ENCODE data around the gene TCP11L2.

Gene TCP11L2

DNA sequence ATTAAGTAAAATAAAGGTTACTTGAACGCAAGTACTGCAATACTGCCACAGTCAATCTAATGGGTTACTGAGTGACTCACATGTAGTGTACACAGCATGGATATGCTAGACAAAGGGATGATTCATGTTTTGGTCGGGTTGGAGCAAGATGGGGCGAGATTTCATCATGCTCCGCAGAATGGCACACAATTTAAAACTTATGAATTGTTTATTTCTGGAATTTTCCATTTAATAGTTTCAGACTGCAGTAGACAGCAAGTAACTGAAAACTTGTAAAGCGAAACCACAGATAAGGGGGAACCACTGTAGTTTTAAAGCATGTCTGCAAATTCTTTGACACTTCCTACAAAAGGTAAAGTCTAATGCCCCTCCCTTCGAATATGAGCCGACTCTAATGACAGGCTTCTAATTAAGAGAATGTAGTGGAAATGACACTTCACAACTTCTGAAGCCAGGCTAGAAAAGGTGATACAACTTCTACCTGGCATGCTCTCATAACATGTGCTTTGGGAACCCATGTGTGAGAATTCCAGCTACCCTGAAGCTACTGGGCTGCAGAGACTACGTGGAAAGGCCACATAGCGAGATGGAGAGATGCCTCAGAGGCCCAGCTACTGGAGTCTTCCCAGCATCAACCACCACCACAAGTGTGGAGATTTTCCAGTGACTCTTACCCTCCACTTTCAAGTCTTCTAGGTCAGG lies 13.9 kb upstream of the TCP11L2 start:
- in situ Hi-C loops (cut with MboI; ENCODE audit: low sequenced_read_pairs, unreplicated experiment) = no loop called here
- DNase-seq (ENCODE audit: low spot score) = no peak
- TF ChIP-seq, protein P1, sequence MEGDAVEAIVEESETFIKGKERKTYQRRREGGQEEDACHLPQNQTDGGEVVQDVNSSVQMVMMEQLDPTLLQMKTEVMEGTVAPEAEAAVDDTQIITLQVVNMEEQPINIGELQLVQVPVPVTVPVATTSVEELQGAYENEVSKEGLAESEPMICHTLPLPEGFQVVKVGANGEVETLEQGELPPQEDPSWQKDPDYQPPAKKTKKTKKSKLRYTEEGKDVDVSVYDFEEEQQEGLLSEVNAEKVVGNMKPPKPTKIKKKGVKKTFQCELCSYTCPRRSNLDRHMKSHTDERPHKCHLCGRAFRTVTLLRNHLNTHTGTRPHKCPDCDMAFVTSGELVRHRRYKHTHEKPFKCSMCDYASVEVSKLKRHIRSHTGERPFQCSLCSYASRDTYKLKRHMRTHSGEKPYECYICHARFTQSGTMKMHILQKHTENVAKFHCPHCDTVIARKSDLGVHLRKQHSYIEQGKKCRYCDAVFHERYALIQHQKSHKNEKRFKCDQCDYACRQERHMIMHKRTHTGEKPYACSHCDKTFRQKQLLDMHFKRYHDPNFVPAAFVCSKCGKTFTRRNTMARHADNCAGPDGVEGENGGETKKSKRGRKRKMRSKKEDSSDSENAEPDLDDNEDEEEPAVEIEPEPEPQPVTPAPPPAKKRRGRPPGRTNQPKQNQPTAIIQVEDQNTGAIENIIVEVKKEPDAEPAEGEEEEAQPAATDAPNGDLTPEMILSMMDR (IDR thresholded peaks at IDR 0.05; ENCODE audit: borderline replicate concordance, control extremely low read depth, extremely low read depth, insufficient read depth, missing control alignments) = no peak

DNA sequence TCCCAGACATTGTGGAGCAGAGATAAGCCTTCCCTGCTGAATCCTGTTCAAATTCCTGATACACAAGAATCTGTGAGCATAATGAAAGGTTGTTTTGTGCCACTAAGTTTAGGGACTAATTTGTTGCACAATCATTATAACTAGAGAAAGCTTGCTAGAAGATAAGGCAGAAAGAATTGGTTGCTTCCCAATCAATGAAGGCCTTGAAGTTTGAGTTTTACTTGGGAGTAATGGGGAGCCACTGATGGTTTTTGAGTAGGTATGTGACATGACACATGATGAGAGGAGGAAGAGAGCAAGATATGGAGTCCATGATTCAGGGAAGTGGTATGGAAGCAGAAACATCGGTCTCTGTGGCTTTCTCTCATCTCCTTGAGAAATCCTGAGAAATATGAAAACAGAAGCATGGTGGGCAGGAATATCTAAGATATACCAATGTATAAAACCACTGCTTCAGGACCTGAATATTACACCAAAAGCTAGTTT lies 13.3 kb upstream of the TCP11L2 start:
- DNase-seq (ENCODE audit: low spot score) = no peak
- TF ChIP-seq, protein P1 (IDR thresholded peaks at IDR 0.05; ENCODE audit: borderline replicate concordance, control extremely low read depth, extremely low read depth, insufficient read depth, missing control alignments) = no peak
- in situ Hi-C loops (cut with MboI; ENCODE audit: low sequenced_read_pairs, unreplicated experiment) = no loop called here

DNA sequence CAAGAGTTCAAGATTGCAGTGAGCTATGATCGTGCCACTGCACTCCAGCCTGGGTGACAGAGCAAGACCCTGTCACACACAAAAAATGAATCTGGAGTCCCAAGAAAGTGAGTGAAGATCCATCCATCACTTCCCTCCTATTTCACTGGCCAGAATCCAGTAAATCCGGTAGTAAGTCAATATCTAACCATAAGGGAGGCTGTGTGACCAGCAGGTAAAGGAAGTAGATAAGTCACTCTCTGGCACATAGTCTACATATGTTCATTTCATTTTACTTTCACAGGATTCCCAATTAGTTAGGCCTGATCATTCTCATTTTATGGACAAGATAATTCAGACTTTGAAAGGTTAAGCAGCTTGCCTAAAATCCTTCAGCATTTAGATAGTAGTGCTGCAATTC lies 11.9 kb upstream of the TCP11L2 start:
- in situ Hi-C loops (cut with MboI; ENCODE audit: low sequenced_read_pairs, unreplicated experiment) = no loop called here
- TF ChIP-seq, protein P1 (IDR thresholded peaks at IDR 0.05; ENCODE audit: borderline replicate concordance, control extremely low read depth, extremely low read depth, insufficient read depth, missing control alignments) = no peak
- DNase-seq (ENCODE audit: low spot score) = no peak

DNA sequence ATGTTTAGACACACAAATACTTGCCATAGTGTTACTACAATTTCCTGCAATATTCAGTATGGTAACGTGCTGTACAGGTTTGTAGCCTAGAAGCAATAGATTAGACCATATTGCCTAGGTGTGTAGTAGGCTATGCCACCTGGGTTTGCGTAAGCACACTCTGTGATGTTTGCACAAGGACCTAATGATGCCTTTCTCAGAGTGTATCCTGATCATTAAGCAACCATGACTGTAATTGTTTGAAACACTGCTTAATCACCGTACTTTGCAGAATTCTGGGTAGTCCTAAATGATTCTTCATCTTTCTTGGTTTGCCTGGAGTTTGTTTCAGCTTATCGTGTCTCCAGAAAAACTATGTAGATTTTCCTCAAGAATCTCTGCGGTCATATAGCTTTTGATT lies 11.2 kb upstream of the TCP11L2 start:
- DNase-seq (ENCODE audit: low spot score) = no peak
- in situ Hi-C loops (cut with MboI; ENCODE audit: low sequenced_read_pairs, unreplicated experiment) = no loop called here
- TF ChIP-seq, protein P1 (IDR thresholded peaks at IDR 0.05; ENCODE audit: borderline replicate concordance, control extremely low read depth, extremely low read depth, insufficient read depth, missing control alignments) = no peak

GRCh38 chr12:106292339-106292738 lies 10.2 kb upstream of the TCP11L2 start:
- no peak for DNase-seq (ENCODE audit: low spot score)
- in situ Hi-C loops (cut with MboI; ENCODE audit: low sequenced_read_pairs, unreplicated experiment) = no loop called here
- TF ChIP-seq, protein P1 (IDR thresholded peaks at IDR 0.05; ENCODE audit: borderline replicate concordance, control extremely low read depth, extremely low read depth, insufficient read depth, missing control alignments) = no peak

- in situ Hi-C loops (cut with MboI; ENCODE audit: low sequenced_read_pairs, unreplicated experiment) = no loop called here
- TF ChIP-seq, protein P1 (IDR thresholded peaks at IDR 0.05; ENCODE audit: borderline replicate concordance, control extremely low read depth, extremely low read depth, insufficient read depth, missing control alignments) = no peak
- DNase-seq (ENCODE audit: low spot score) = no peak
These were observed 6.2 kb upstream of the TCP11L2 start for GRCh38 chr12:106296179-106296877.

All from GM13976 (cell line).